Measurements from ENCODE around the gene NR1I3. TPM values are rescaled to one million over a fixed set of nuclear protein-coding genes. Genes with fewer than 3 reads are reported as not detected.

NR1I3 gene
- total RNA-seq, 1 donor from 2014 or later, result not detected

GRCh38 chr1:161219078-161219892, 18.7 kb downstream of the NR1I3 start:
- DNase-seq (ENCODE audit: extremely low read depth, low read depth, low spot score), result no peak

GRCh38 chr1:161218301-161219077, 19.5 kb downstream of the NR1I3 start:
- DNase-seq (ENCODE audit: extremely low read depth, low read depth, low spot score), result no peak

GRCh38 chr1:161217831-161218230, 20.2 kb downstream of the NR1I3 start:
- no peak for DNase-seq (ENCODE audit: extremely low read depth, low read depth, low spot score)

GRCh38 chr1:161216945-161217712, 20.9 kb downstream of the NR1I3 start:
- DNase-seq (ENCODE audit: extremely low read depth, low read depth, low spot score), result no peak

- DNase-seq (ENCODE audit: extremely low read depth, low read depth, low spot score), result no peak
Measured at GRCh38 chr1:161215076-161215475, 22.9 kb downstream of the NR1I3 start, which contains the start of gene FCER1G. FCER1G (plus strand) TSS chr1:161215295; CDS start chr1:161215322, 27 bp downstream.

GRCh38 chr1:161214369-161214768, 23.6 kb downstream of the NR1I3 start:
- DNase-seq (ENCODE audit: extremely low read depth, low read depth, low spot score), result no peak

- DNase-seq (ENCODE audit: extremely low read depth, low read depth, low spot score), result no peak
Measured at GRCh38 chr1:161209790-161210409, 28.1 kb downstream of the NR1I3 start.

- no peak for DNase-seq (ENCODE audit: extremely low read depth, low read depth, low spot score)
Measured at GRCh38 chr1:161207173-161207572, 30.8 kb downstream of the NR1I3 start.

- no peak for DNase-seq (ENCODE audit: extremely low read depth, low read depth, low spot score)
Measured at GRCh38 chr1:161206411-161207140, 31.4 kb downstream of the NR1I3 start.

- peak; percentile 93 for DNase-seq (ENCODE audit: extremely low read depth, low read depth, low spot score)
Measured at GRCh38 chr1:161201836-161202712, 35.9 kb downstream of the NR1I3 start, which contains the start of gene NDUFS2. NDUFS2 (plus strand) TSS chr1:161202367; CDS start chr1:161202386, 19 bp downstream.

- DNase-seq (ENCODE audit: extremely low read depth, low read depth, low spot score), result peak; percentile 72
Measured at GRCh38 chr1:161200992-161201835, 36.8 kb downstream of the NR1I3 start.

- no peak for DNase-seq (ENCODE audit: extremely low read depth, low read depth, low spot score)
Measured at GRCh38 chr1:161200421-161200991, 37.5 kb downstream of the NR1I3 start.

- no peak for DNase-seq (ENCODE audit: extremely low read depth, low read depth, low spot score)
Measured at GRCh38 chr1:161199506-161200139, 38.4 kb downstream of the NR1I3 start.

GRCh38 chr1:161198897-161199431, 39.0 kb downstream of the NR1I3 start, which contains the start of gene ADAMTS4:
ADAMTS4 (minus strand) TSS chr1:161199054; CDS start chr1:161198627, 427 bp downstream.
- no peak for DNase-seq (ENCODE audit: extremely low read depth, low read depth, low spot score)

- DNase-seq (ENCODE audit: extremely low read depth, low read depth, low spot score), result no peak
Measured at GRCh38 chr1:161198194-161198896, 39.7 kb downstream of the NR1I3 start.

- no peak for DNase-seq (ENCODE audit: extremely low read depth, low read depth, low spot score)
Measured at GRCh38 chr1:161197560-161198193, 40.3 kb downstream of the NR1I3 start.

All from glomerular endothelial cell (primary cell).